RCC 7860 (cell line): ENCODE data around the gene CLN3.
A peak's percentile ranks its signal among the peaks of the same experiment; 100 is the strongest.
"Not testable (repeated sequence)": the region's sequence is repeated elsewhere in the genome, so short reads cannot be mapped to it uniquely, and the experiment has no call there.

ENCODE experiments used
- DNase-seq: peaks from one replicate; pipeline ENCODE4 v3.0.0-alpha.2; 2015; ENCODE audit warnings: low spot score
- FAIRE-seq: peaks from 2 replicates; lab custom pipeline; 2012; peaks lifted over from hg19 to GRCh38; lab: Jason Lieb, UNC

Gene CLN3

DNA sequence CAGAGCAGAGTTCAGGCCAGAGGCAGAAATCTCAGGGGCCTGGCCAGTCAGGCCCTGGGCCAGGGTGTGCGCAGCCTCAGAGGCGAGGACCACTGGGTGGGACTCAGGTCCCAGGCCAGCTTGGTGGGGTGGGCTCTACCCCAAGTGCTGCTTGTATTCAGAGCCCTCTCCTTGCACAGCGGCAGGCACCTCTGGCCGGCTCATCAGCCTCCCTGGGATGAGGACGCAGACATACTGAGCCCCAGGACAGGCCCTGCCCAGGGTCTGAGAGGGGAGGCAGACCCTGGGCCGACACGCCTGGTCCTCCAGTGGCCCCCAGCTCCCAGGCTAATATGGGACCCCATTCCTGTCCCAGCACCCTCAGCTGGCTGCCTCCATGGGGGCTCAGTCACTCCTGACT lies 22.4 kb upstream of the CLN3 start:
- DNase-seq (no peak), FAIRE-seq (no peak)

DNA sequence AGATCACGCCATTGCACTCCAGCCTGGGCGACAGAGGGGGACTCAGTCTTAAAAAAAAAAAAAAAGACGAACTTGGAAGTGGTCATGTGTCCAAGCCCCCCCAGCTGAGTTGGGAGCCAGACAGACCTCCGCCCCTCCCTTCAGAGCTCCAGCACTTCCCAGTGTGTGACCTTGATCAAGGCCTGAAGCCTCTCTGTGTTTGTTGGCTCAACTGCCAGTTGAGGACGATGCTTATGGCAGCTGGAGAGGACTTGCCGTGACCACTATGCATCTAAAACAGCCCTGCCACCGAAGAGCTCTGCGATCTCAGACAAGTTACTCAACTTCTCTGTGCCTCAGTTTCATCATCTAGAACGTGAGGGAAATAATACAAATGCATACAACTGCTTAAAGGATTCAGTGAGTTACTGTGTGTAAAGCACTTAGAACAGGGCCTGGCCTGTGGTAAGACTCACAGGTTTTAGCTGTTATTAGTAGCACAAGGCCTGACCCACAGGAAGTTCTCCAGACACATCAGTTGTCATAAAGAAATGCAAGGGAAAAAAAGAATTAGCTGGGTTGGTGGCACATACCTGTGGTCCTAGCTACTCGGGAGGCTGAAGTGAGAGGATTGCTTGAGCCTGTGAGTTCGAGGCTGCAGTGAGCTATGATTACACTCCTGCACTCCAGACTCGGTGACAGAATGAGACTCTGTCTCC lies 21.8 kb upstream of the CLN3 start:
- FAIRE-seq (no peak), DNase-seq (no peak)

GRCh38 chr16:28511801-28512789 lies 20.2 kb upstream of the CLN3 start:
- DNase-seq (no peak), FAIRE-seq (no peak)

DNA sequence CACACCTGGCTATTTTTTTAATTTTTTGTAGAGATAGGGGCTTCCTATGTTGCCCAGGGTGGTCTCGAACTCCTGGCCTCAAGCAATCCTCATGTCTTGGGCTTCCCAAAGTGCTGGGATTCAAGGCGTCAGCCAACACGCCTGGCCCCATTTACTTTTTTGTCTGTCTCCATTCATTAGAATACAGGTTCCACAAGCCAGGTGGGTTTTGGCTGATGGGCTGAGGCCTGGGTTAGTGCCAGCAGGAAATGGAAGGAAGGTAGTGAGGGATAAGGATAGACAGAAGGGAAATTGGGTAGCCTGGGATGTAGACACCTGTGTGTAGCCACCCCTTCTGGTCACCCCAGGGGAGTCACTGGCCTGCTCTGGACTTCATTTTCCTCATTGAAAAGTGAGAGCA lies 19.2 kb upstream of the CLN3 start:
- DNase-seq (no peak), FAIRE-seq (no peak)

GRCh38 chr16:28505489-28506137 lies 13.7 kb upstream of the CLN3 start:
- no peak for FAIRE-seq

GRCh38 chr16:28504707-28505404 lies 13.0 kb upstream of the CLN3 start:
- DNase-seq: no peak
- FAIRE-seq: no peak

More at GRCh38 chr16:28505489-28506137, 13.7 kb upstream of the CLN3 start:
- DNase-seq: no peak

DNA sequence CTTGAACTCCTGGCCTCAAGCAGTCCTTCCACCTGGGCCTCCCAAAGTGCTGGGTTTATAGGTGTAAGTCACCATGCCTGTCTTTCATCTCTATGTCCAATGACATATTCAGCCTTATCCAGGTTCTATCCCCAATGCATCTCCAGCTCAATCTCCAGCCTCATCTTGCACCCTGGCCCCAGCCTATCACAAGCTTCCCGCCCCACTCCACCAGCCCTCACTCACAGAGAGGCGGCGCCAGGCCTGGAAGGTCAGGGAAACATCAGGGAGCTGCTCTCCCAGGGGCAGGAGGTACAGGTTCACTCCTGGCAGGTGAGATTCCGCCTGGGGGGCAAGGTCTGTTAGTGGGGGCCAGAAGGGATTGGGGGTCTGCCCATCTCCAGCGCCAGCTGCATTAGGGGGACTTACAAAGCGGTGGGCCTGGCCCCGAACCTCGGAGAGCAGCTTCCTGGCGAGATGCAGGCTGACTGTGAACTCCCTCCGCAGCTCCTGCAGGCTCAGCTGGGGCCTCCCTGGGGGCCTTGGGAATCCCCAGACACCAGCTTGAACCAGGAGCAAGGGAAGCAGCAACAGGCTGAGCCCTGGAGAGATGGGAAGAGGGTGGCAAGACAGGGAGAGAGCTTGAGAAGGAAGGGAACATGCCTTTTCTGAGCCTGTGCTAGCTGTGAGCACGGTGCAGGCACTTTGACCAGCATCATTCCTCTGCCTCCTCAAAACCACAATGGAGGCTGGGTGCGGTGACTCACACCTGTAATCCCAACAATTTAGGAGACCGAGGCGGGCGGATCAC lies 11.8 kb upstream of the CLN3 start:
- FAIRE-seq (no peak), DNase-seq (peak; percentile 4)

GRCh38 chr16:28502290-28502689 lies 10.4 kb upstream of the CLN3 start:
- no peak for FAIRE-seq
- no peak for DNase-seq

DNA sequence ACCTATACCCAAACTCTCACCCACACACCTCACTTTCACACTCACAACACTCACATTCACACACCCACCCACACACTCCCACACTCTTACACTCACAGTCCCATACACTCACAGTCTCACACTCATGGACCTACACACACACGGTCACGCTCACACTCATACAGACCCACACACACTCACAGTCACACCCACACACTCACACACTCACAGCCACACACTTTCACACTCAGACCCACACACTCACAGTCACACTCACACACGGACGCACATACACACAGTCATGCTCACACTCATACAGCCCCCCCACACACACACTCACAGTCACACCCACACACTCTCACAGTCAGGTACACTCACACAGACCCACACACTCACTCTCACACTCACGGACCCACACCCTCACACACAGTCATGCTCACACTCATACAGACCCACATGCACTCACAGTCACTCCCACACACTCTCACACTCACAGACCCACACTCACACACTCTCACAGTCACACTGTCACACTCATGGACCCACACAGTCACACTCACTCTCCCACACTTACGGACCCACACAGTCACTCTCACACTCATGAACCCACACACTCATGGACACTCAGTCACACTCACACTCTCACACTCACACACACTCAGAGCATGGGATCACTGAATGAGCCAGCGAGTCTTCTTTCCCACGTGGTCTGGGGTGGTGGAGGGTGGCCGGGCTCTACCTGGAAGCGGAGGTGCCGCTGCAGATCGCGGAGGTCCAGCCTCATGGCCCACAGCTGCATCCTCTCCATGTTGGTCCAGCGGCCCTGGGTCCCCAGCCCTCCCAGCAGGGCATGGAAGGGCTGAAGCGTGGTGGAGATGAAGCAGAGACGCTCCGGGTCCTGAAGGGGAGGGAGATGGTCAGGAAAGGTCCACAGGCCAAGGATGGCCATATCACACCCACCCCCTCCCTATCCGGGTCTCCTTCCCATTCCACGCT lies 9.7 kb upstream of the CLN3 start:
- FAIRE-seq (no peak), DNase-seq (no peak)

- FAIRE-seq, DNase-seq: not testable (repeated sequence)
These were observed 8.8 kb upstream of the CLN3 start for GRCh38 chr16:28500476-28501180.

DNA sequence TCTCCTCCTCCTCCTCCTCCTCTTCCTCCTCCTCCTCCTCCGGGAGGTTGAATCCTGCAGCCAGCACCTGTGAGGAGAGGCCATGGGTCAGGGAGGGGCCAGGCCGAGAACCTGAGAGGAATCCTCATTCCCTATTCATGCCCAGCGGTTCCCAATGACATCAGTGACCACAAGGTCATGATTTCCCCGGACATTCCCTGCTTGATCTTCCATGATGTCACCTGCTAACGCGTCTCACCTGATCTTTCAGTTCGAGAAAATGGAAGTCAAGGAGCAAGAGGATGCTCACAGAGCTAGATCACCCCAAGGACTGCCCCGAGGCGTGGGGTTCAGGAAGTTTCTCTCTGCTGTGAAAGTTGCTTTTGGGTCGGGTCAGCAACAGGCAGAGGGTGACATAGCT lies 8.0 kb upstream of the CLN3 start:
- peak; percentile 9 for DNase-seq

GRCh38 chr16:28498666-28499381 lies 7.0 kb upstream of the CLN3 start:
- DNase-seq: no peak

More for the DNA sequence above, 8.0 kb upstream of the CLN3 start:
- FAIRE-seq: no peak

DNA sequence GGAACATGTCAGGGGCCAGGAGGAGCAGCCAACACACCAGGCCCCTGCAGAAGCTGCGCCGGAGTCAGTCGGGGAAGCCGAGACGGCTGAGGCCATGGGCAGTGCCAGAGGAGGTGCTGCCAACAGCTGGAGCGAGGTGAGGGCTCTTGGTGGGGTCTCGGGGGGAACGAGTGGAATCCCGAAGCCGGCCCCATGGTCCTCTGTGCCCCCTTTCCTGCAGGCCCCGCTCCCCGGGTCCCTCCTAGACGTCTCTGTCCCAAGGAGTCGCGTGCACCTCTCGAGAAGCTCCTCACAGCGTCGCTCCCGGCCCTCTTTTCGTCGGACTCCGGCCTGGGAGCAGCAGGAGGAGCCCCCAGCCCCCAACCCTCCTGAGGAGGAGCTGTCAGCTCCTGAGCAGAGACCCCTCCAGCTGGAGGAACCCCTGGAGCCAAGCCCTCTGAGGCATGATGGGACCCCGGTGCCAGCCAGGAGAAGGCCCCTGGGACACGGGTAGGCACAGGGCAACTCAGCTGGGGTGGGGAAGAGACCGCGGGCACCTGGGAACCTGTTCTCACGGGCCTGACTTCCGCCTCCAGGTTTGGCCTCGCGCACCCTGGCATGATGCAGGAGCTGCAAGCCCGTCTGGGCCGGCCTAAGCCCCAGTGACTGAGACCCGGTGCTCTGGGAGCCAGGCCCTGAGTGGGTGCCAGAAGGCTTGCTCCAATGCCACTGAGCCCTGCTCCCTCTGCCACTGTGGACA lies 6.2 kb upstream of the CLN3 start:
- no peak for FAIRE-seq

More at GRCh38 chr16:28498666-28499381, 7.0 kb upstream of the CLN3 start:
- no peak for FAIRE-seq

GRCh38 chr16:28497386-28497785 lies 5.5 kb upstream of the CLN3 start:
- DNase-seq (no peak), FAIRE-seq (no peak)

More for the DNA sequence above, 6.2 kb upstream of the CLN3 start:
- no peak for DNase-seq

- FAIRE-seq: no peak
These were observed 5.0 kb upstream of the CLN3 start for GRCh38 chr16:28496844-28497243.

DNA sequence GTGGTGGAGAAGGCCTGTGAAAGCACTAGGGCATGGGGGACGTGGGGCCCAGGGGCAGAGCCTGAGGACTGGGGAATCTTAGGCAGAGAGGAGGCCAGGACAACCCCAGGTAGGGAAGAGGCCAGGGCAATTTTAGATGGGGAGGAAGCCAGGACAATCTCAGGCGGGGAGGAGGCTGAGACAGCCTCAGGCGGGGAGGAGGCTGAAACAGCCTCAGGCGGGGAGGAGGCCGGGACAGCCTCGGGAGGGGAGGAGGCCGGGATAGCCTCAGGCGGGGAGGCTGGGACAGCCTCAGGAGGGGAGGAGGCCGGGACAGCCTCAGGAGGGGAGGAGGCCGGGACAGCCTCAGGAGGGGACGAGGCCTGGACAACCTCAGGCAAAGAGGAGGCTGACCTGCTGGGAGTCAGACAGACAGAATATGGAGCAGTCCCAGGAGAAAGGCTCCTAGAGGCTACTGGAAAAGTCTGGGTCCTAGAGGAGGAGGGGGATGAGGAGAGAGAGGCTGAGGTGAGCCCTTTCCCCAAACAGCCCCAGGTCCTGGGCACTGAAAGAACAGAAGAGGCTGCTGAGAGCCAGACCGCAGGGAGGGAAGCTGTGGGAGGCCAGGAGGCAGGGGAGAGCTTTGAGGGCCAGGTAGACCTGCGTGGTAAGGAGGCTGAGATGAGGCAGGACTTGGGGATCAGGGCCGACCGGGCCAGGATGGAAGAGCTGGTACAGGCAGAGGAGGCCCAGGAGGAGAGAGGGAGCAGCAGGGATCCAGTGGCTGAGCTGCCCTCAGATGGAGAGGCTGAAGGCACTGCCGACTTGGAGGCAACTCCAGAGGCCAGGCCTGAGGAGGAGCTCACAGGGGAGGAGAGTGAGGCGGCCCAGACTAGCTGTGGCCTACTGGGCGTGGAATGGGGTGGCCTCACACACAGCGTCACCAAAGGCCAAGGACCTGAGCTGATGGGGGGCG lies 4.2 kb upstream of the CLN3 start:
- DNase-seq (no peak), FAIRE-seq (no peak)

More at GRCh38 chr16:28496844-28497243, 5.0 kb upstream of the CLN3 start:
- no peak for DNase-seq
